GM23338 (cell line): ENCODE results near the gene SERPINB12. TPM values are rescaled to one million over a fixed set of nuclear protein-coding genes. Genes with fewer than 3 reads are reported as not detected.

Source experiments
- ATAC-seq: fragments of 200-7000 bp; cut with Tn5 transposase; 3 replicates; pipeline ENCODE4 v1.9.1; 2020
- DNase-seq: peaks from one replicate; pipeline ENCODE4 v3.0.0-alpha.2; 2015; ENCODE audit warnings: low spot score
- H2AFZ ChIP-seq: fragments of 200-600 bp; sonication (generic); 2 replicates; pipeline ENCODE4 v1.8.0; 2016; ENCODE audit warnings: antibody characterized with exemption, mild to moderate bottlenecking, moderate library complexity
- H3F3A ChIP-seq: fragments of 200-600 bp; sonication (generic); replicated peaks from 2 replicates; pipeline ENCODE4 v1.8.0; 2017; ENCODE audit warnings: antibody characterized with exemption, mixed run types, low read depth
- H3K27ac ChIP-seq: fragments of 200-600 bp; sonication (generic); 2 replicates; pipeline ENCODE4 v1.6.1; 2016; ENCODE audit warnings: low read depth
- H3K27me3 ChIP-seq: fragments of 200-600 bp; sonication (generic); 2 replicates; pipeline ENCODE4 v1.8.0; 2016; ENCODE audit warnings: mild to moderate bottlenecking, mixed run types, moderate library complexity; ENCODE audit not compliant: insufficient read depth
- H3K36me3 ChIP-seq: fragments of 200-600 bp; sonication (generic); 2 replicates; pipeline ENCODE4 v1.8.0; 2016; ENCODE audit warnings: mild to moderate bottlenecking; ENCODE audit not compliant: insufficient read depth
- H3K4me1 ChIP-seq: fragments of 200-600 bp; sonication (generic); 2 replicates; pipeline ENCODE4 v1.8.0; 2016; ENCODE audit warnings: mild to moderate bottlenecking, moderate library complexity; ENCODE audit not compliant: insufficient read depth
- H3K4me2 ChIP-seq: fragments of 200-600 bp; sonication (generic); 2 replicates; pipeline ENCODE4 v1.7.1; 2017; ENCODE audit warnings: mixed run types
- H3K4me3 ChIP-seq: fragments of 200-600 bp; sonication (generic); 2 replicates; pipeline ENCODE4 v1.6.1; 2016; ENCODE audit warnings: mixed run types
- H3K79me2 ChIP-seq: fragments of 200-600 bp; sonication (generic); replicated peaks from 2 replicates; pipeline ENCODE4 v1.8.0; 2017; ENCODE audit warnings: mild to moderate bottlenecking; ENCODE audit not compliant: insufficient read depth
- H3K9me2 ChIP-seq: fragments of 200-600 bp; sonication (generic); 2 replicates; pipeline ENCODE4 v1.8.0; 2017; ENCODE audit not compliant: insufficient read depth
- H4K20me1 ChIP-seq: fragments of 200-600 bp; sonication (generic); replicated peaks from 2 replicates; pipeline ENCODE4 v1.8.0; 2017; ENCODE audit warnings: mild to moderate bottlenecking; ENCODE audit not compliant: insufficient read depth
- H3K27ac Mint-ChIP-seq: 2 replicates; pipeline ENCODE4 v1.8.0; 2020; ENCODE audit warnings: inconsistent platforms, mild to moderate bottlenecking, moderate library complexity, mixed read lengths
- H3K27me3 Mint-ChIP-seq: 3 replicates; pipeline ENCODE4 v1.8.0; 2022; ENCODE audit warnings: low read depth, mild to moderate bottlenecking, moderate library complexity, mixed read lengths, inconsistent platforms; ENCODE audit not compliant: insufficient read depth, poor library complexity
- H3K36me3 Mint-ChIP-seq: 3 replicates; pipeline ENCODE4 v1.8.0; 2021; ENCODE audit warnings: low read depth, mild to moderate bottlenecking, inconsistent platforms, moderate library complexity, mixed read lengths
- H3K4me1 Mint-ChIP-seq: 3 replicates; pipeline ENCODE4 v1.8.0; 2020; ENCODE audit warnings: mild to moderate bottlenecking, inconsistent platforms, mixed read lengths
- H3K4me3 Mint-ChIP-seq: 3 replicates; pipeline ENCODE4 v1.8.0; 2021; ENCODE audit warnings: moderate library complexity, mild to moderate bottlenecking, inconsistent platforms, mixed read lengths
- H3K9me3 Mint-ChIP-seq: 3 replicates; pipeline ENCODE4 v1.8.0; 2020; ENCODE audit warnings: moderate library complexity, mild to moderate bottlenecking, inconsistent platforms, mixed read lengths
- EZH2 ChIP-seq: fragments of 200-600 bp; sonication (generic); IDR thresholded peaks from one replicate; pipeline ENCODE4 v1.8.0; 2017; ENCODE audit warnings: antibody characterized with exemption, mild to moderate bottlenecking, low read depth; ENCODE audit not compliant: unreplicated experiment
- JUNB ChIP-seq: IDR thresholded peaks from one replicate; pipeline ENCODE4 v1.6.1; 2016; ENCODE audit warnings: antibody characterized with exemption; ENCODE audit not compliant: unreplicated experiment
- polyA plus RNA-seq: library from polyadenylated mRNA; unstranded; fragments of >200 nt; fragmentation: Nextera tagmentation; extraction: Ambion mirVana; gene quantifications from 2 replicates; pipeline ENCODE4 v1.2.1, GENCODE V29; 2016
- total RNA-seq: library from RNA; depleted of rRNA; stranded (reverse); fragments of >200 nt; shearing (Covaris generic); gene quantifications from 2 replicates; pipeline ENCODE4 v1.2.3, GENCODE V29; 2014
- TF ChIP-seq, protein P1 (sequence below): fragments of 250-450 bp; sonication (Bioruptor Pico); IDR thresholded peaks from 2 replicates; pipeline ENCODE4 v1.5.0; 2020; ENCODE audit warnings: mild to moderate bottlenecking, moderate library complexity

SERPINB12 gene
- total and polyA plus RNA-seq, 2 experiments from 2014 or later = not detected

DNA sequence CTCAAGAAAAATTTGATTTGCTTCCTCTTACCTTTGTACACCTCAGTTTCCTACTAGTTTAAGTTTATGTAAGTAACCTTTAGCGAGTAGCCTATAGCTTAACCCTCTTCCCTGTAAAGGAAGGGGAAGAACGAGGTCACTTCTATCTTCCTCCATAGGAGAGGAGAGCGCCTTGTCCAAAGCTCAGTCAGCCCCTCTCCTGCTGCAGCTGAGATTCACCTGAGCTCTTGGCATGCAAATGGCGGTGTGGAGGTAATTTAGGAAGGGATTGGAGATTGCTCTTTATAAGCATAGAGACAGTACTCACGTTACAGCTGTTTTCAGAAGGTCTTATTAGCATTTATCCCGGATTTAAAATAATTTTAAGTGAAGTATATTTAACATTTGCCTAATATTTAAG lies 27.8 kb upstream of the SERPINB12 start:
- Histone ChIP-seq H3K4me1 (peaks cover 46% of the 10 kb centered on the region), H3K27me3 (no peaks in the 10 kb centered on the region), H3F3A (no peaks in the 10 kb centered on the region), H4K20me1 (no peaks in the 10 kb centered on the region), H3K36me3 (no peaks in the 10 kb centered on the region), H3K4me2 (peak overlapping the region; percentile 34), H2AFZ (peak overlapping the region; percentile 8), H3K4me3 (peak overlapping the region; percentile 30), H3K79me2 (no peaks in the 10 kb centered on the region), H3K9me2 (no peaks in the 10 kb centered on the region), H3K27ac (peak overlapping the region; percentile 16; the same call in 1 of the 2 replicates)
- H3K27me3 Mint-ChIP-seq = peaks cover 3% of the 10 kb centered on the region
- H3K4me3 Mint-ChIP-seq = no peak overlapping the region; the same call in 2 of the 3 replicates
- DNase-seq (peak; percentile 35), ATAC-seq (peak; percentile 56)
- peaks cover 34% of the 10 kb centered on the region for H3K4me1 Mint-ChIP-seq
- peak overlapping the region; percentile 80; the same call in 1 of the 2 replicates for H3K27ac Mint-ChIP-seq
- TF ChIP-seq, protein P1, sequence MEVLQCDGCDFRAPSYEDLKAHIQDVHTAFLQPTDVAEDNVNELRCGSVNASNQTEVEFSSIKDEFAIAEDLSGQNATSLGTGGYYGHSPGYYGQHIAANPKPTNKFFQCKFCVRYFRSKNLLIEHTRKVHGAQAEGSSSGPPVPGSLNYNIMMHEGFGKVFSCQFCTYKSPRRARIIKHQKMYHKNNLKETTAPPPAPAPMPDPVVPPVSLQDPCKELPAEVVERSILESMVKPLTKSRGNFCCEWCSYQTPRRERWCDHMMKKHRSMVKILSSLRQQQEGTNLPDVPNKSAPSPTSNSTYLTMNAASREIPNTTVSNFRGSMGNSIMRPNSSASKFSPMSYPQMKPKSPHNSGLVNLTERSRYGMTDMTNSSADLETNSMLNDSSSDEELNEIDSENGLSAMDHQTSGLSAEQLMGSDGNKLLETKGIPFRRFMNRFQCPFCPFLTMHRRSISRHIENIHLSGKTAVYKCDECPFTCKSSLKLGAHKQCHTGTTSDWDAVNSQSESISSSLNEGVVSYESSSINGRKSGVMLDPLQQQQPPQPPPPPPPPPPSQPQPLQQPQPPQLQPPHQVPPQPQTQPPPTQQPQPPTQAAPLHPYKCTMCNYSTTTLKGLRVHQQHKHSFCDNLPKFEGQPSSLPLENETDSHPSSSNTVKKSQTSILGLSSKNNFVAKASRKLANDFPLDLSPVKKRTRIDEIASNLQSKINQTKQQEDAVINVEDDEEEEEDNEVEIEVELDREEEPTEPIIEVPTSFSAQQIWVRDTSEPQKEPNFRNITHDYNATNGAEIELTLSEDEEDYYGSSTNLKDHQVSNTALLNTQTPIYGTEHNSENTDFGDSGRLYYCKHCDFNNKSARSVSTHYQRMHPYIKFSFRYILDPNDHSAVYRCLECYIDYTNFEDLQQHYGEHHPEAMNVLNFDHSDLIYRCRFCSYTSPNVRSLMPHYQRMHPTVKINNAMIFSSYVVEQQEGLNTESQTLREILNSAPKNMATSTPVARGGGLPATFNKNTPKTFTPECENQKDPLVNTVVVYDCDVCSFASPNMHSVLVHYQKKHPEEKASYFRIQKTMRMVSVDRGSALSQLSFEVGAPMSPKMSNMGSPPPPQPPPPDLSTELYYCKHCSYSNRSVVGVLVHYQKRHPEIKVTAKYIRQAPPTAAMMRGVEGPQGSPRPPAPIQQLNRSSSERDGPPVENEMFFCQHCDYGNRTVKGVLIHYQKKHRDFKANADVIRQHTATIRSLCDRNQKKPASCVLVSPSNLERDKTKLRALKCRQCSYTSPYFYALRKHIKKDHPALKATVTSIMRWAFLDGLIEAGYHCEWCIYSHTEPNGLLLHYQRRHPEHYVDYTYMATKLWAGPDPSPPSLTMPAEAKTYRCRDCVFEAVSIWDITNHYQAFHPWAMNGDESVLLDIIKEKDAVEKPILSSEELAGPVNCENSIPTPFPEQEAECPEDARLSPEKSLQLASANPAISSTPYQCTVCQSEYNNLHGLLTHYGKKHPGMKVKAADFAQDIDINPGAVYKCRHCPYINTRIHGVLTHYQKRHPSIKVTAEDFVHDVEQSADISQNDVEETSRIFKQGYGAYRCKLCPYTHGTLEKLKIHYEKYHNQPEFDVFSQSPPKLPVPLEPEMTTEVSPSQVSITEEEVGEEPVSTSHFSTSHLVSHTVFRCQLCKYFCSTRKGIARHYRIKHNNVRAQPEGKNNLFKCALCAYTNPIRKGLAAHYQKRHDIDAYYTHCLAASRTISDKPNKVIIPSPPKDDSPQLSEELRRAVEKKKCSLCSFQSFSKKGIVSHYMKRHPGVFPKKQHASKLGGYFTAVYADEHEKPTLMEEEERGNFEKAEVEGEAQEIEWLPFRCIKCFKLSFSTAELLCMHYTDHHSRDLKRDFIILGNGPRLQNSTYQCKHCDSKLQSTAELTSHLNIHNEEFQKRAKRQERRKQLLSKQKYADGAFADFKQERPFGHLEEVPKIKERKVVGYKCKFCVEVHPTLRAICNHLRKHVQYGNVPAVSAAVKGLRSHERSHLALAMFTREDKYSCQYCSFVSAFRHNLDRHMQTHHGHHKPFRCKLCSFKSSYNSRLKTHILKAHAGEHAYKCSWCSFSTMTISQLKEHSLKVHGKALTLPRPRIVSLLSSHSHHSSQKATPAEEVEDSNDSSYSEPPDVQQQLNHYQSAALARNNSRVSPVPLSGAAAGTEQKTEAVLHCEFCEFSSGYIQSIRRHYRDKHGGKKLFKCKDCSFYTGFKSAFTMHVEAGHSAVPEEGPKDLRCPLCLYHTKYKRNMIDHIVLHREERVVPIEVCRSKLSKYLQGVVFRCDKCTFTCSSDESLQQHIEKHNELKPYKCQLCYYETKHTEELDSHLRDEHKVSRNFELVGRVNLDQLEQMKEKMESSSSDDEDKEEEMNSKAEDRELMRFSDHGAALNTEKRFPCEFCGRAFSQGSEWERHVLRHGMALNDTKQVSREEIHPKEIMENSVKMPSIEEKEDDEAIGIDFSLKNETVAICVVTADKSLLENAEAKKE = peak; percentile 64; the same call in 1 of the 2 replicates
- no peak for TF ChIP-seq EZH2
- no peaks in the 10 kb centered on the region for H3K9me3 Mint-ChIP-seq
- H3K36me3 Mint-ChIP-seq = no peaks in the 10 kb centered on the region

DNA sequence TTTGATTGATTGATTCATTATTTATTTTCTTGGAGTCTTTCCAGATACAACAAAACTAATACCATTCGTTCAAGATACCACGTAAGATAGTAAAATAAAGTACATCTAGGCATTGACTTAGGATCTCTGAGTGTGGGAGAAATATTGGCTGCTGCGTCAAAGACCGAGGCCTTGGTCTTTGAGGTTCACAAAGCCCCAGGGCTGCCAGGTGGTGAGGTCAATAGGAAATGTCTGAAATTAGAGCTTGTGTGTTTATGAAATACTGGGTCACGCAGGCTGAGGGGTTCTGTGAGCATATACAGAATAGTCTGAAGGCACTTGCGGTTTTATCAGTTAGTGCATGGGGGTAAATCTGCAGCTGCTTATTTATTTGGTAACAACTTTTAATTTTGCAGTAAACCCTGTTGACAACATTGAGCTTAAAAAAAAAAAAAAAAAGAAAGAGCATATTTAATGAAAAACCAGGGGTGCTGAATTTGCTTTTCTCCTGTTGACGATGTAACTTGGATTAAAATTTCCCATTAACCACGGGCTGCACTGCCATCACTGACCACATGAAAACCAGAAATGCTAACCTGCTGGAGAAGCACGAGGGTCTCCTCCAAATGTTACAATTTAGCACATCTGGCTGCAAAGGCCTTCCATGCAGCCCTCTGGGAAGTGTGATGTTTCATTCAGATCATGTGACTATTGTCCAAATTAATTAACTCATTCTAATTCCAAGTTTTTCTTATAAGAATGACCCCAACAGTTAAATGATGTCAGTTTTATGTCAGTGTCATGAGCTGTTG lies 27.1 kb upstream of the SERPINB12 start:
- Histone ChIP-seq H3K36me3 (no peaks in the 10 kb centered on the region), H3K4me2 (peak overlapping the region; percentile 34), H3K4me3 (no peak overlapping the region), H3K79me2 (no peaks in the 10 kb centered on the region), H3K4me1 (peaks cover 46% of the 10 kb centered on the region), H3K27me3 (no peaks in the 10 kb centered on the region), H4K20me1 (no peaks in the 10 kb centered on the region), H3K27ac (no peak overlapping the region), H3F3A (no peaks in the 10 kb centered on the region), H2AFZ (peak overlapping the region; percentile 8; the same call in 1 of the 2 replicates), H3K9me2 (no peaks in the 10 kb centered on the region)
- peak overlapping the region; percentile 56; the same call in 1 of the 2 replicates for H3K27ac Mint-ChIP-seq
- H3K4me3 Mint-ChIP-seq = 0 out of 3 replicates have a peak overlapping the region, but pooled peaks have one; percentile 25
- H3K36me3 Mint-ChIP-seq = no peaks in the 10 kb centered on the region
- H3K27me3 Mint-ChIP-seq = peaks cover 3% of the 10 kb centered on the region
- peaks cover 34% of the 10 kb centered on the region for H3K4me1 Mint-ChIP-seq
- DNase-seq (peak; percentile 54), ATAC-seq (peak; percentile 7; the same call in 1 of the 3 replicates)
- H3K9me3 Mint-ChIP-seq = no peaks in the 10 kb centered on the region
- TF ChIP-seq JUNB = no peak
- TF ChIP-seq, protein P1 = no peak
